Stimulated activated CD4-positive, alpha-beta T cell treated with anti-CD3 and anti-CD28 coated beads, Interleukin-1b, Interleukin-23, amount 100 ng/mL, for 1 hour (primary cell): ENCODE measurements around the gene IMMT.
"Not testable (repeated sequence)": the region's sequence is repeated elsewhere in the genome, so short reads cannot be mapped to it uniquely, and the experiment has no call there.

Experiments
- DNase-seq, 2 donors: peaks; one replicate each; pipeline ENCODE4 v3.0.0-alpha.2; 2020; ENCODE audit warnings: low read depth in 2 of 2

The IMMT gene

DNA sequence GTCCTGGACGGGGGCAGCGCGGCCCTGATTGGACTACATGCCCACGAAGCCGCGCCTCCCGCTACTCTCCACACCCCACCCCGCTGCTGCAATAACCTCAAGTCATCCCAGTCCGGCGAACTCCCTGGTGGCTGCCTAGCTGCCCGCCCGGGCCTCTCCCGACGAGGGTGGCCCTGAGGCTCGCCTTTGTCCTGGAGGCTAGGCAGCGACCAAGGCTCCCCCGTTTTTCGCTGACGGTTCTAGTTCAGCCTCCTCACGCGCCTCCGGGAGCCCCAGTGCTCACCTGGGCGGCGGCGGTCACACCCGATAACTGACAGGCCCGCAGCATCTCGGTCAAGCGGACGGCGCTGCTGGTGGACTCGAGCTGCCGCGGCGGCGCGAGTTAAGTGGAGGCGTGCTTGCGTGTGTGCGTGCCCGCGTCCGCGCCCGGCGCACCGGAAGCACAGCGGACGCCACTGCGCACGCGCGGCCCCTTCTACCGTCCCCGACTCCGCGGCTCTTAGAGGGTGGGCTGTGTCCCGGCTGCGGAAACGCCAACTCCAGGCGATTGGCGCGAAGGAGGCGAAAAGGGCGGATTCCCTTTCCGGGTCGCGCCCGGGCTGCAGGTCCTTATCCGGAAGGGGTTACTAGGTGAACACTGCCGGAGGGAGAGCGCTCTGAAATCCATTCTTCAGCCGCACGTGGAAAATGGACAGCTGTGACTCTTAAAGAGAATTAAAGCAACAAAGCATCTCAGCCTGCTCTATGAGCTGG, at the start of gene IMMT:
IMMT (minus strand) TSS at position 408 of the 753 bp plus-strand sequence; CDS start at position 328, 80 bp downstream.
- DNase-seq, result peak; percentile 82 to 91

DNA sequence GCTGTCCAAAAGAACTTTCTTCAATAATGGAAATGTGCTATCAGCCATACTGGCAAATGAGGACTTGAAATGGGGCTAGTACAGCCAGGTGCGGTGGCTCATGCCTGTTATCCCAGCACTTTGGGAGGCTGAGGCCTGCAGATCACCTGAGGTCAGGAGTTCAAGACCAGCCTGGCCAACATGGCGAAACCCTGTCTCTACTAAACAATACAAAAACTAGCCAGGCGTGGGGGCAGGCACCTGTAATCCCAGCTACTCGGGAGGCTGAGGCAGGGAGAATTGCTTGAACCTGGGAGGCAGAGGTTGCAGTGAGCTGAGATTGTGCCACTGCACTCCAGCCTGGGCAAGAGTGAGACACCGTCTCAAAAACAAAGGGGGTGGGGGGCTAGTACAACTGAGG, 49.5 kb upstream of the IMMT start:
- DNase-seq, result not testable (repeated sequence)

DNA sequence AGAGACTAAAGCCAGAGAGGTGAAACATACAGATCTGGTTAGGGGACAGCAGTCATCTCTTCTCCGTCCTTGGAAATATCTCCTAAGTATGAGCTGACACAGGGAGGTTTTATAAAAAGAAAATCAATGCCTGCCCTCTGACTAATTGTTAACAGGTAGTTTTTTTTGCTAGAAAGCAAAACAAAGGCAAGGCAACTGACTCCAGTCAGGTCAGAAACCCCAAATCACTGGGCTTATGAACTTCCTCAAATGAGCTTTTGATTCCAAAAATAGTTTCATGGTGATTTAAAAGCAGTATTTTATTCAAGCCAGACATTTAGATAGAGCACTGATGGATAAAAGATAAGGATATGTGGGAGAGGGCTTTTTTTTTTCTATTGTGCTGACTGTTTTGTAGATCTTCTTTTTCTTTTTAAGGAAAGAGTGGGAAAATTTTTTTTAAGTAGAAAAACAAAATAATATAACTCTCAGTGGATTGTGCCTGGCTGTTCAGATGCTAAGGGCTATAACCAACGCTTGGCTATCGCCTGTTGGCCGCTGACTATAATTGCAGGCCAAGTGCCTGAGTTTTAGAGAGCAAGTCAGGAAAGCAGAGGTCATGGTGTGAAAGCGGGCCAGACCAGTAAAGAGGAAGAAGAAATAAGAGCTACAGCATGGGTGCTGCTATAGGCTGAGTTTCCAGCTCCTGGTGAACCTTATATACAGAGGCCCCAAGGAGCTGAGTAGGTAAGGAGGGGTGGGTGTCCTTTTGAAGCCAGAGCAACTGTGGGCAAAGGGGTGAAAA, 48.9 kb upstream of the IMMT start:
- no peak for DNase-seq

DNA sequence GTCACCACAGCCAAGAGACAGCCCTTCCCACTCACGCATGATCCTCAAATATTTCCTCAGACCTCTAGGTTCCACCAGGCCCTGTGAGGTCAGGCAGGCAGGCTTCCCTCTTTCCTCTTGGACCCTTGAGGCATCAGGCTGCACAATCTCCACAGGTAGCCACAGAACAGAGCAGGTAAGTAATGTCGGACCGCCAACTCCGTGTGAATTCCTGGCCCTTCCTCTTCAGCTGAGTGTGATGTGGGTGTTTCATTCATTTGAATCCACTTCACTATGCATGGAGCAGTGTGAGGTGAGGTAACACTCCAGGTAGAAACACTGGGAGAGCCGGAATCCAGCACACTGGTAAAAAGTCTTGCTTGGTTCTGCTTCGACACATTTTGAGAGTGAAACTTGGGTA, 48.0 kb upstream of the IMMT start:
- no peak for DNase-seq

DNA sequence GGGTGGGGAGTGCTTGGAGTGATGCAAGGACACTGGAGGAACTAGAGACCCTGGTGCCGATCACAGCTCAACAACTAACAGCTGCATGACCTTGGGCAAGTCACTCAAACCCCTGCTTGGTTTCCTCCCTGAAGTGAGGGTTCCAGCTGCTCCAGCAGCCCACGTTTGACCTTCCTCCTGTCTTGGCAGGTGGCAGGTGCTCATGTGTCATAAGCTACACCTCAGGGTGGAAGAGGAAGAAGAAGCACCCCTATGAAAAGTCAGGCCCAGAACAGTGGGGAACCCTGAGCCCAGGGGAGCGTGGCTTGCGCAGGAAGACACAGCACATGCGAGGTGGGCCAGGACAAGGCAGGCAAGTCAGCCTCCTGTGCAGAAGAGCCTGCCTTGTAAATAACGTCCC, 46.3 kb upstream of the IMMT start:
- no peak for DNase-seq

DNA sequence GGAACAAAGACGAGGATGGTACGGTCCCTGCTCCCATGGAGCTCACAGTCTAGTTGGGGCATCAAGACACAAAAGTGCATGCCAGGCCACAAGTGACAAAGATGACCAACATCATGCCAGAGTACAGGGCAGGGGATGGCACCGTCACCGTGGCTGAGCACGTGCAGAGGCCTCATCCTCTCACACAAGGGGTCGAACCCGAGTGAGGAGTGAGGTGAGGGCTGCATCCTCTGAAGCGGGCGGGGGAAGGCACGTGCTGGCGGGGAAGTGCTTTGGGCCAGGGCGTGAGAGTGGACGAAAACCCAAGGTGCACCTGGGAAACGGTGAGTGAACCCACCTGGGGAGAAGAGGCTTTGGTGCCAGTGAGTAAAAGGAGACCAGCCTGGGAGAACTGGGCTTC, 45.0 kb upstream of the IMMT start:
- no peak for DNase-seq

DNA sequence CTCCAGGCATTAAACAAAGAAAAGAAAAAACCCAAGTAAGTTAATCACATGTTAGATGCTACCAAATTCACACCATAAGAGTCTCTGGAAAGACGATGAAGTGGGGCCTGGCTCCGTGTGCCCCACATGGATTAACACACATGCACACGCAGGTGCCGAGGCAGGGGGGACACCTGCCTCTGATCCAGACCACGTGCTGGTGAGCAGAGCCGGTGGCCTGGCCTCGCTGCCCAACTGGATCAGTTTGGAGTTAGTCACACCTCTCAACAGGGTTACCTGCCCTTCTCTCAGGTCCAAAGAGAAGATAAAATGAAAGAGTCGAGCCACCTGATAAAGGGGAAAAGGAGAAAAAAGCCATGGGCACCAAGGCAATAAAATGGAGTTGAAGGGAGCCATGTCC, 44.5 kb upstream of the IMMT start:
- no peak for DNase-seq

DNA sequence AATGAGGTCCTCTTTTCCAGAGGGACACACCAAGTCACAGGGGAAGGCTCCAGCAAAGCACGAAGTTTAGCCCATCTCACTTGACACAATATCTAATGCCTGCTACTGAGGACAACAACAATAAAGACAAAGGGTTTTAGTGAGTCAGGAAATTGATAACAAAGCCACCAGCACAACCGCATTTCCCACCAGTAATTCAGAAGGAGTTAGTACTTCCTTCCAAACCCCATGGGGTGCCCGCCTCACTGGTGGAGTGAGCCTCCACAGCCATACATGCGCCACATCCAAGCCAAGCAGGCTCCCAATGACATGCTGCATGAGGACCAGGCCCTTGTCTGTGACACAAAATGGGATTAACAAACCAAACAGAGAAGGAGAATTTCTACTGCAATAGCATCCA, 44.1 kb upstream of the IMMT start:
- DNase-seq, result no peak

DNA sequence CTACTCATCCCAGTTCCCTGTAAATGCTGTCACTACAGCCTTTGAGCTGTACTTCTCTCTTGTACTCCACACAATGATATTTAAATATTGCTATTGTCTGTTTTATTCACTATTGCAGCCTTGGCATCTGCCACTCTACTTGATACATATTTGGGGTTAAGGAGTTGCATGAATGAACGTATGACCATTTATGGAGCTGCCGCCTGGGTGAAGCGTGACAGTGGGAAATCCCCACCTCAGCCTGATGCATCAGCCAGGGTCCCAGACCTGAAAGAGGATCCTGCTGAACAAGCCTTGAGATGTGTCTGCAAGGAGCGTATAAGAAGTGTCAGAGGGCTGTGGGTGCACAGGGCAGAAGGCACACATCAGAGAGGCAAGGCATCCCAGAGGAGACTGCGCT, 43.1 kb upstream of the IMMT start:
- no peak for DNase-seq

DNA sequence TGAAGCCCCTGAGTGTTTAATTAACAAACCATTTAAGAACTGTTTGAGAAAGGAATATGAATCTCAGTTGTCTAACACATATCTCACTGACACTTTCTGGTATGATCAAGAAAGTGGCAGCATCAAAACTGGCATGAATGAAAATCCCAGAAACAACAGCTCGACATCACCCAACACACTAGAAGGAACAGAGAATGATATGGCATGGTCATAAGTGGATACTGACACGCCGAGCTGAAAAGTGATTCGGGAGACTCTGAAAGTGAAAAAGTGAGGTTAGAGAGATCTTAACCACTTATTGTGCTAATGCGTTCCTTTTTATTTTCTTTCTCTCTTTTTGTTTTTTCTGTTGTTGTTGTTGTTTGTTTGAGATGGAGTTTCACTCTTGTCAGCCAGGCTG, 41.9 kb upstream of the IMMT start:
- DNase-seq, result no peak

DNA sequence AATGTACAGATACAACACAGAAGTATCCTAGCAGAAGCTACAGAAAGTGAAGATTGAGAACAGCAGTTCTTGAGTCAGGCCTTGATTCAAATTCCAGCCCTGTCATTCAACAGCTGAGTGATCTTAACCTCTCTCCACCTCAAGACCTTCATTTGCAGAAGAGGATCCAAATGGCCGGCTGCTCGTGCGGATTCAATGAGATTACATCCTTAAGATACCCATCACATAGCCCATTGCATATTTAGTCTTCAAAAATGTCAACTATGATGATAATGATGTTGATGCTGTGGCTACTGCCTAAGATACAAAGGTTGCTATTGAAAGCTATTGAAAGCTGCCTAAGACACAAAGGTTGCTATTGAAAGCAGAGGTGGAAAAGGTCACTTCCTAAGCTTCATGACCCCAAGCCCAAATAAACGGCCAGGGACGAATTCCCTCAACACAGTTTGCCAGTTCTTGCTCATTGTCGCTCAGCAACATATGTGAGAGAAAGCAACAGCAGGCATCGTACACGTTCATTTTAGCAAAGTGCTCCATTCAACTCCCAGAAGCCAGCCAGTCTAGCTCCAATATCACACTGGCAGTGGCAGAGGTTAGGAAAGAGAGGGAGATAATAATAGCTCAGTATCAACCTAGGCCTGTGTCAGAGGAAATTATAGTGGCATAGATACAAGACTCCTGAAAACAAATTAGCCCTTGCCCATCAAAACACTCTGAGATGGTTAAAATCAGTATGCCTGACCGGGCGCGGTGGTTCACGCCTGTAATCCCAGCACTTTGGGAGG, 40.1 kb upstream of the IMMT start:
- DNase-seq, result no peak

DNA sequence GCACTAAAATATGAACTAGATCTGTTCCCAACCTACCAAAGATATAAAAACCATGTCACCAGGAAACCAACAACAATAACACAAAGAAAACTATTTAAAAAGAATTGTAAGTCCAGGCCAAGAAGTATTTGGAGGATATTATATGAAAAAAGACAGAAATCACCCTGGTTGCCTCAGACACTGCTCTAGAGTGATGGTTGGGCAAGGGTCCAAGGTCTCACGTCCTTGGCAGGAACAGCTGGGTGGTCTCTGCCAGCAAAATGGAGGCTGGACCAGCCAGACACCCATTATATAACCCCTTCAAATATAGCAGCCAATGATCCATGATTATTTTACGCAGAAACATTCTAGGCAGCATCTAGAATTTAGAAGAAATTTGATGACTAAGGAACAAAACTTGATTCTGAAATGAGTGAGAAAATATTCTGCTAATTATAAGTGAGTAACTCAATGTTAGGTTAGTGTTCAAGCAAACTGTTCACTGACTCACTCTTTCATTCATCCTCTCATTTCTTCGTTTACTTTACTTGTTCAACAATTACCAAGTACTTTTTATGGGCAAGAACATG, 39.4 kb upstream of the IMMT start:
- DNase-seq, result no peak

DNA sequence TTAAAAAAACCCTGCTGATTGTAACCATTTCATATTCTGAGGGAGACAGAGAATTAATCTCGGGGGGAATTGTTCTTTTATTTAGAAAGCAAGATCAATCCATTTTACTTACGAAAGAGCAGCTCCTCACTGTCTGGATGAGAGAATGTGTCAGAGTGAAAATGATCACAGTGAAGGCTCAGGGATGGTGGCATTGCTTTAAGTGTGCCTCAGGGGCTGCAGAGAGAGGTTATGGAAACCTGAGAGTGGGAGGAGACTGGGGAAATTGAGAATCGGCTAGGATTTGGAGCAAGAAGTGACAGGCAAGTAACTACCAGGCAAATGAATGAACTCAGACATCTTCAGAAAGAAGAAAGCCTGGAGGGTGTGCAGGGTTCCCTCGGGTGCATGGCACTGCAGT, 38.2 kb upstream of the IMMT start:
- no peak for DNase-seq

DNA sequence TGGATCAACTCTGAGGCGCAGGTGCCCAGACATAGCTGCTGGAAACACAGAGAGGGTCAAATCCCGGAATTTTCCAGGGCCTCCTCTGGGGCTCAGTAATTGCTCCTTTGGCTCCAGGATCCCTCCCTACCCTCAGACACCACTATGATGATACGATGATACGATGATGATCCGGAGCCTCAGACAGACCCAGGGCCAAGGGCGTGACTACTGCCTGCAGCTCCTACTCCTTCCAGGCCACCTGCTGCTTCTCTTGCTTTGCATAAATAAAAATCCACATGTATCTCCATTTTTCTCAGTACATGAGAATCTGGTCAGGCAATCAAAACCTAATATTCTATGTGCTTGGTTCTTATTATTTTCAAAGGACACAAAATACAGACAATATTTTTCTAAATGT, 37.6 kb upstream of the IMMT start:
- DNase-seq, result no peak

DNA sequence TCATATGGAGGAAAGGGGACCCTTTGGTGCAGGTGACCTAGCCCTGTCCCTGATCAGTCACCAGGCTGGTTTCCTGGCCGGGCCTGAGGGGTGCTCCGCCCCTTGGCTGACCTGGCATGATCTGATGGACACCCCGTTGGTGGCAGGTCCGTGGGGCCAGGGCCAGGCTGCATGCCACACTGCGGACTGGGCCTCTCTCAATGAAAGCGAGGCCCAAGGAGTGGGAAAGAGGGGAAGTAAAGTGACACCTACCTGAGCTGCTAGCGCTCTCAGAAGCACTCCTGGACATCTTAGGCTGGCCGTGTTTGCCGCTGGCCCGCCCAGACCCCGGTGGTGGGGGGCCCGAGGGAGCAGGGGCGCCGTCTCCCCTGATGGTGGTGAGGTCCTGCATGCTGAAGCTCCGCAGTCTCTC, 37.1 kb upstream of the IMMT start:
- no peak for DNase-seq

DNA sequence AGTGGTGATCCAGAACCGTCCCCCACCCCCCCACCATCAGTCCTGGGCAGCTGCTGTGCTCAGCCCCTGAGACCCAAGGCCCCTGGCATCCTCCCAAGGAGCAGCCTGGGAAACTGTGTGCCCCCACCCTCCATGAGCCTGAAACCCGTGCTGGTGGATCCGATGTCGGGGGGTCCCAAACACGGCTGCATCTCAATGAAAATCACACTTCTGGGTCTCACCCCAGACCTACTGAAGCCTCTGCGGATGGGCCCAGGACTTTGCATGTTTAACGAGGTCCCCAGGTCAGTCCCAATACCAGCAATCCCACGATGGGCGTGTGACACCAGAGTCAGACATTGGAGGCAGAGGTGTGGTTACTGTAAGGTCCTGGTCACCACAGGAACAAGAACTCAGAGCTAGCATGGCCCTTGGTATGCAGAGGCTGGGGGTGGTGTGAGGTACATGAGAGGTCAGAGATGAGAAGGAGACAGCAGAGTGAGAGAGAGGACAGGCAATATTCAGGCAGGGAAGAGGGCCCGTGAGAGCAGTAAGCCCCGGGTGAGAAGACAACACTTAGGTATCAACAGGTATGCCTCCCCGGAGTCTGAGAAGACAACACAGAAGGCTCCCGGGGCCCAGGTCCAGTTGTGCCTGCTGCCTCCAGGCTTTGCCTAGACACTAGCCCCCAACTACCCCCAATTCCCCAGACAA, 36.6 kb upstream of the IMMT start:
- DNase-seq, result no peak

DNA sequence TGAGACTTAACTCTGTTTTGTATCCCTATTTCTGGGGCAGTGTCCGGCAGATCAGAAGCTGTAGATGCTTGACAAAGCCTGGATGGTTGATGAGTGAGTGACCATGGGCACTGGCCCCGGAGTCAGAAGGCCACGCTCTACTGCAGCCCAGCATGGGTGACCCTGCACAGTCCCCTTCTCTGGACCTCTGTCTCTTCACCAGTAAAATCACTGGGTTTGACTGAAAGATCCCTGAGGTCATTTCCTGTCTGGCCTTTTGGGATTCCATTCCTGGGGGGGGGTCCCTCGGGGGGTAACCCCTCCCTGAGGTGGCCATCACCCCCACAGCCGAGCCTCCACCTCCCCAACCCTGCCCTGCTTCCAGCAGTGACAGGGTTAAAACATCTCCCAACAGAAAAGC, 35.7 kb upstream of the IMMT start:
- DNase-seq, result no peak

DNA sequence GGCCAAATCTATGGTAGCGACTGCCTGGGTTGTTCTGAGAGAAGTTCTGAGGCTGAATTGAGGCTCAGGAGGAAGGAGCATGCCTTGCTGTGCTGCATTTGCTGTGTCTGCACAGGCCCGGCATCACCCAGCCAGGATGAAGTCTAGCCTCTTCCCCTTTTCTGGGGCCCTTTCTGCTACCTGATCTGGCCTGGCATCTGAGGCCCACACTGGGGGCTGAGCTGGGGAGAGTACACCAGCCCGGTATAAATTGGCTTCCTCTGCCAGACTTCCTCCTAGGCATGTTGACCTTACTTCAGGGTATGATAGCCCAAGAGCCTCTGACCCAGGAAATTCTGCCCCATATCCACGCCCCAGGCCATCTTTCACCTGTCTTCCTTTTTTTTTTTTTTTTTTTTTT, 34.0 kb upstream of the IMMT start:
- DNase-seq, result no peak

DNA sequence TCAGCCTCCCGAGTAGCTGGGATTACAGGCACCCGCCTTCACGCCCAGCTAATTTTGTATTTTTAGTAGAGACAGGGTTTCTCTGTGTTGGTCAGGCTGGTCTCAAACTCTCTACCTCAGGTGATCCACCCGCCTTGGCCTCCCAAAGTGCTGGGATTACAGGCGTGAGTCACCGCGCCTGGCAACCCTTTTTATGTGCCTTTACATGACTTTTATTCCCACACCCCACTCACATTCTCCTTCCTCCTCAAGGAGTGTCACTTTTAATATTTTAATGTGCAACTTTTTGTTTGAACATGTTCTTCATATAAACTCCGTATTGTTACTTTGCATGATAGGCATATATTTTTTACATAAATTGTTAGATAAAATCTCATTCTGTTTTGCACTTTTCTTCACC, 33.3 kb upstream of the IMMT start:
- not testable (repeated sequence) for DNase-seq

DNA sequence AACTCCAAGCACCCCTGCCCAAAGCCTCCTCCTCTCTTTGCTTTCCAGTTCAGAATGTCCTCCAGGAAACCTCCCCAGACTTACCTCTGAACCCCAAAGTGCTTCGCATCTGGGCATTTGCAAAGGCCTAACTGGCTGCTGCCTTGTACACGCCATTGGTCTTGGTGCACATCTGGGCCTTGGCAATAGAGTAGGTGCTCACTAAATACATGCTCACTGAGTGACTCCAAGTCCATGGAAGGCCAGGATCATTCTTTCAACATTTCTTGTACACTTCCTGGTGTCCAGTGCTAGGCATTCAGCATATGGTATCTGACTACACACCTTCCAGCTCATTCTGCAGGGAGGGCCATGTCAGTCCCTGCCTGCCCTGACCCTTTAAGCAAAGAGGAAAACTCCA, 32.4 kb upstream of the IMMT start:
- DNase-seq, result no peak

DNA sequence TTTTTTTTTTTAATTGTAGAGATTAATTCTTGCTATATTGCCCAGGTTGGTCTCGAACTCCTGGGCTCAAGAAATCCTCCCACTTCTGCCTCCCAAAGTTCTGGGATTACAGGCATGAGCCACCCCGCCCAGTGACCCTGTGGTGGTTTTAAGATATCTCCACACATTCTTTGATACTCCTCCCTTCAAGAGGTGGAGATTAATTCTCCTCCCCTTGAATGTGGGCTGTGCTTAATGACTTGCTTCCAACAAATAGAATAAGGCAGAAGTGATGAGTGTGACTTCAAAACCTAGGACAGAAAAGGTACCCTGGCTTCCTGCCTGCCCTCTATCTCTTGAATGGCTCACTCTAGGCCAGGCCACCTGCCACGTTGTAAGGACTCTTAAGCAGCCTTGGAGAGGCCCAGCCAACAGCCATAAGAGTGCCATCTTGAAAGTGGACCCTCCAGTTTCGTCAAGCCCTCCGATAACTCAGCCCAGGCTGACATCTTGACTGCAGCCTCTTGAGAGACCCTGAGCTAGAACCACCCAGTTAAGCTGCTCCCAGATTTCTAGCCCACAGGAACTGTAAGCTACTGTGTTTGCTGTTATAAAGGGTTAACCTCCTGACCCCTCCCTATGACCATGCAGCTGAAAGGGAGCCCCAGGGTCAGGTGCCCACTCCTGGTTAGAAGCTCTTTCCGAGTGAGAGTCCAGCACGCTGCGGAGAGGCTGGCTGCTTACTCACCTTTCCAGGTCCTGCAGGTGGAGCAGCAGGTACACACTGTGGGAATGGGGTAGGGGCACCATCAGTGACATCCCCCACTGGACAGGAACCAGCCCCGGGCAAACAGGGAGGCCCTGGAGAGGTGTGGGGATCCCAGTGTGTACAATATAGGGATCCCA, 31.6 kb upstream of the IMMT start:
- DNase-seq, result no peak
